H1 (cell line): Measurements from ENCODE around the gene MUC5AC. TPM values are rescaled to one million over a fixed set of nuclear protein-coding genes. Genes with fewer than 3 reads are reported as not detected.
A peak's percentile ranks its signal among the peaks of the same experiment; 100 is the strongest.

Experiments used
- CTCF ChIA-PET: fragments of 300-600 bp; sonication (Branson Sonifier 250); formaldehyde crosslinking; loops from one replicate; lab custom pipeline; 2021; ENCODE audit not compliant: partially characterized antibody; lab: Charles Lee
- POLR2A ChIA-PET: fragments of 300-600 bp; sonication (Branson Sonifier 250); formaldehyde crosslinking; loops from one replicate; lab custom pipeline; 2021; ENCODE audit warnings: inconsistent platforms; ENCODE audit not compliant: partially characterized antibody; lab: Charles Lee
- DNase-seq, 2 experiments: peaks; one replicate each; pipeline versions ENCODE4 v3.0.0 to v3.0.0-alpha.2; 2010 to 2022; ENCODE audit warnings: low spot score in 2 of 2, low read depth in 1 of 2, mixed read lengths in 1 of 2
- FAIRE-seq: peaks from 2 replicates; lab custom pipeline; 2011; peaks lifted over from hg19 to GRCh38; lab: Jason Lieb, UNC
- H2AFZ ChIP-seq: 2 replicates; pipeline ENCODE4 v1.8.1; 2012; ENCODE audit warnings: low read length, inconsistent platforms
- H2AK5ac ChIP-seq: 2 replicates; pipeline ENCODE4 v1.6.1; 2013; ENCODE audit warnings: low read depth, low read length
- H2BK120ac ChIP-seq: replicated peaks from 2 replicates; pipeline ENCODE3; 2013; ENCODE audit warnings: low read depth, low read length, inconsistent platforms
- H2BK12ac ChIP-seq: 2 replicates; pipeline ENCODE4 v1.6.1; 2013; ENCODE audit warnings: low read depth, low read length
- H2BK15ac ChIP-seq: 2 replicates; pipeline ENCODE4 v1.6.1; 2013; ENCODE audit warnings: low read length
- H2BK20ac ChIP-seq: 2 replicates; pipeline ENCODE4 v1.6.1; 2013; ENCODE audit warnings: low read length
- H2BK5ac ChIP-seq: 2 replicates; pipeline ENCODE4 v1.6.1; 2013; ENCODE audit warnings: low read depth, low read length
- H3K14ac ChIP-seq: 2 replicates; pipeline ENCODE4 v1.6.1; 2013; ENCODE audit warnings: inconsistent platforms; ENCODE audit not compliant: insufficient read length
- H3K18ac ChIP-seq: 2 replicates; pipeline ENCODE4 v1.6.1; 2013; ENCODE audit warnings: low read length; ENCODE audit errors: extremely low read depth
- H3K23ac ChIP-seq: 2 replicates; pipeline ENCODE4 v1.6.1; 2013; ENCODE audit warnings: inconsistent platforms; ENCODE audit not compliant: insufficient read length
- H3K23me2 ChIP-seq: 2 replicates; pipeline ENCODE4 v1.6.1; 2013; ENCODE audit warnings: low read depth, low read length
- H3K27ac ChIP-seq: 2 replicates; pipeline ENCODE4 v1.6.1; 2011; ENCODE audit warnings: low read depth, low read length, inconsistent platforms
- H3K27me3 ChIP-seq, 4 experiments: replicated peaks in 1 of 4; 1 replicate in 1 of 4; 2 replicates in 3 of 4; pipeline versions ENCODE4 v1.6.1 to v1.8.1; 2011 to 2013; ENCODE audit warnings: low read length in 3 of 4, mild to moderate bottlenecking in 3 of 4, inconsistent platforms in 2 of 4, mixed read lengths in 2 of 4, moderate library complexity in 1 of 4; ENCODE audit not compliant: control insufficient read depth in 3 of 4, insufficient read depth in 3 of 4; ENCODE audit errors: extremely low read depth in 1 of 4
- H3K36me3 ChIP-seq, 4 experiments: 2 replicates each; pipeline versions ENCODE4 v1.6.1 to v1.8.1; 2011 to 2013; ENCODE audit warnings: mild to moderate bottlenecking in 4 of 4, low read length in 3 of 4, moderate library complexity in 2 of 4, control low read depth in 1 of 4, inconsistent platforms in 1 of 4; ENCODE audit not compliant: insufficient read depth in 4 of 4, control insufficient read depth in 2 of 4
- H3K4ac ChIP-seq: replicated peaks from 2 replicates; pipeline ENCODE3; 2013; ENCODE audit warnings: low read length, low read depth, mixed read lengths, inconsistent platforms; ENCODE audit not compliant: insufficient read length
- H3K4me1 ChIP-seq, 4 experiments: replicated peaks in 1 of 4; 1 replicate in 1 of 4; 2 replicates in 3 of 4; pipeline versions ENCODE4 v1.6.1 to v1.8.1; 2011 to 2013; ENCODE audit warnings: low read length in 3 of 4, inconsistent platforms in 2 of 4, mixed read lengths in 1 of 4; ENCODE audit not compliant: insufficient read depth in 4 of 4, control insufficient read depth in 3 of 4
- H3K4me2 ChIP-seq, 2 experiments: 2 replicates each; pipeline versions ENCODE4 v1.6.1 to v1.8.1; 2011 to 2013; ENCODE audit warnings: low read depth in 2 of 2, low read length in 2 of 2, control low read depth in 1 of 2, inconsistent platforms in 1 of 2, mild to moderate bottlenecking in 1 of 2; ENCODE audit not compliant: insufficient read depth in 1 of 2
- H3K4me3 ChIP-seq, 4 experiments: fragments of 200-600, 300-600 bp in 1 of 4; sonication (generic), shearing (Covaris generic), sonication (Bioruptor Twin) in 1 of 4; 2 replicates each; pipeline versions ENCODE4 v1.5.1 to v1.8.1; 2011 to 2016; ENCODE audit warnings: low read length in 4 of 4, low read depth in 3 of 4, control low read depth in 2 of 4, inconsistent platforms in 2 of 4, mild to moderate bottlenecking in 2 of 4, mixed read lengths in 1 of 4, moderate library complexity in 1 of 4; ENCODE audit not compliant: insufficient read depth in 2 of 4; ENCODE audit errors: extremely low read depth in 1 of 4
- H3K56ac ChIP-seq: replicated peaks from 2 replicates; pipeline ENCODE3; 2013; ENCODE audit warnings: low read depth, mild to moderate bottlenecking, mixed read lengths, low read length, inconsistent platforms; ENCODE audit not compliant: insufficient read length
- H3K79me1 ChIP-seq: 2 replicates; pipeline ENCODE4 v1.6.1; 2013; ENCODE audit warnings: low read depth, low read length, control low read depth
- H3K79me2 ChIP-seq, 2 experiments: 2 replicates each; pipeline versions ENCODE4 v1.6.1 to v1.8.1; 2012 to 2013; ENCODE audit warnings: low read length in 2 of 2, mild to moderate bottlenecking in 2 of 2, inconsistent platforms in 1 of 2; ENCODE audit not compliant: insufficient read depth in 2 of 2, control insufficient read depth in 1 of 2
- H3K9ac ChIP-seq, 4 experiments: replicated peaks in 1 of 4; 1 replicate in 1 of 4; 2 replicates in 3 of 4; pipeline versions ENCODE4 v1.6.1 to v1.8.1; 2011 to 2013; ENCODE audit warnings: low read depth in 3 of 4, low read length in 3 of 4, control low read depth in 2 of 4, mild to moderate bottlenecking in 2 of 4, moderate library complexity in 2 of 4, inconsistent platforms in 1 of 4; ENCODE audit errors: extremely low read depth in 1 of 4
- H3K9me3 ChIP-seq, 2 experiments: 2 replicates each; pipeline versions ENCODE4 v1.6.1 to v1.8.1; 2012 to 2013; ENCODE audit warnings: mild to moderate bottlenecking in 2 of 2, moderate library complexity in 2 of 2, control low read depth in 1 of 2, inconsistent platforms in 1 of 2, low read depth in 1 of 2, low read length in 1 of 2, mixed read lengths in 1 of 2; ENCODE audit not compliant: insufficient read depth in 2 of 2
- H4K20me1 ChIP-seq, 2 experiments: replicated peaks in 1 of 2; 2 replicates each; pipeline versions ENCODE3 to v1.8.1; 2011 to 2013; ENCODE audit warnings: inconsistent platforms in 2 of 2, low read length in 2 of 2, mild to moderate bottlenecking in 1 of 2; ENCODE audit not compliant: insufficient read depth in 2 of 2, control insufficient read depth in 1 of 2
- H4K5ac ChIP-seq: 2 replicates; pipeline ENCODE4 v1.6.1; 2013; ENCODE audit warnings: low read length, low read depth, mixed read lengths, inconsistent platforms; ENCODE audit not compliant: insufficient read length
- H4K8ac ChIP-seq: 2 replicates; pipeline ENCODE4 v1.8.0; 2013; ENCODE audit warnings: mild to moderate bottlenecking, moderate library complexity, low read length, inconsistent platforms; ENCODE audit not compliant: insufficient read depth; ENCODE audit errors: extremely low read depth
- H4K91ac ChIP-seq: replicated peaks from 2 replicates; pipeline ENCODE3; 2013; ENCODE audit warnings: low read length, mixed read lengths, inconsistent platforms; ENCODE audit not compliant: insufficient read length
- CEBPB ChIP-seq: IDR thresholded peaks from 2 replicates; pipeline ENCODE4 v1.6.1; 2012; ENCODE audit warnings: low read depth, low read length
- KDM4A ChIP-seq: IDR thresholded peaks from one replicate; pipeline ENCODE4 v1.7.1; 2012; ENCODE audit warnings: low read depth, mild to moderate bottlenecking, moderate library complexity, low read length, inconsistent platforms; ENCODE audit not compliant: severe bottlenecking
- POLR2AphosphoS5 ChIP-seq: IDR thresholded peaks from 2 replicates; pipeline ENCODE4 v1.6.1; 2011; ENCODE audit warnings: low read depth, low read length
- SP1 ChIP-seq: IDR thresholded peaks from 2 replicates; pipeline ENCODE4 v1.6.1; 2011; ENCODE audit warnings: low read depth, low read length
- TAF7 ChIP-seq: optimal IDR thresholded peaks from 2 replicates; pipeline ENCODE3; 2011; ENCODE audit warnings: low read depth, mild to moderate bottlenecking, inconsistent platforms, low read length, moderate library complexity, borderline replicate concordance
- WGBS, 2 experiments: shearing (Covaris generic) in 1 of 2; methylation state at CpG; one replicate each; pipeline versions ENCODE4 v1.1.6 to v1.1.7; 2013 to 2015; ENCODE audit warnings: low lambda C conversion rate in 2 of 2, mixed read lengths in 2 of 2, inconsistent platforms in 1 of 2, low coverage in 1 of 2, missing lambda C conversion rate in 1 of 2; ENCODE audit not compliant: insufficient replicate concordance in 2 of 2, insufficient coverage in 1 of 2, insufficient read length in 1 of 2; ENCODE audit errors: extremely low coverage in 1 of 2, missing lambda C conversion rate in 1 of 2; 5-methylcytosine and 5-hydroxymethylcytosine counted together
- polyA plus RNA-seq, 7 experiments: library from polyadenylated mRNA; depleted of rRNA in 3 of 7; stranded (reverse) in 5 of 7; unstranded in 2 of 7; fragments of >200 nt in 5 of 7; fragments of 200-250 nt in 2 of 7; gene quantifications; 1 replicate in 5 of 7; 2 replicates in 1 of 7; 4 replicates in 1 of 7; pipeline versions ENCODE4 v1.2.1 to v1.2.3, GENCODE V29; 2011 to 2013; ENCODE audit warnings: missing spikeins in 2 of 7, mixed read lengths in 2 of 7
- total RNA-seq: library from RNA; stranded (reverse); fragmentation: NEBNext Ultra II Directional; extraction: Animal tissue kit (Norgen Biotek cat#: 25700); gene quantifications from 2 replicates; pipeline ENCODE4 v1.2.1, GENCODE V29; 2021
- TF ChIP-seq, protein P1 (sequence below): IDR thresholded peaks from 2 replicates; pipeline ENCODE4 v1.6.1; 2012; ENCODE audit warnings: low read length, inconsistent platforms

Gene MUC5AC
- total and polyA plus RNA-seq, 2 of the 8 experiments (the other 6 are each of a cell fraction or from before 2014, with no cell fraction given), result not detected

DNA sequence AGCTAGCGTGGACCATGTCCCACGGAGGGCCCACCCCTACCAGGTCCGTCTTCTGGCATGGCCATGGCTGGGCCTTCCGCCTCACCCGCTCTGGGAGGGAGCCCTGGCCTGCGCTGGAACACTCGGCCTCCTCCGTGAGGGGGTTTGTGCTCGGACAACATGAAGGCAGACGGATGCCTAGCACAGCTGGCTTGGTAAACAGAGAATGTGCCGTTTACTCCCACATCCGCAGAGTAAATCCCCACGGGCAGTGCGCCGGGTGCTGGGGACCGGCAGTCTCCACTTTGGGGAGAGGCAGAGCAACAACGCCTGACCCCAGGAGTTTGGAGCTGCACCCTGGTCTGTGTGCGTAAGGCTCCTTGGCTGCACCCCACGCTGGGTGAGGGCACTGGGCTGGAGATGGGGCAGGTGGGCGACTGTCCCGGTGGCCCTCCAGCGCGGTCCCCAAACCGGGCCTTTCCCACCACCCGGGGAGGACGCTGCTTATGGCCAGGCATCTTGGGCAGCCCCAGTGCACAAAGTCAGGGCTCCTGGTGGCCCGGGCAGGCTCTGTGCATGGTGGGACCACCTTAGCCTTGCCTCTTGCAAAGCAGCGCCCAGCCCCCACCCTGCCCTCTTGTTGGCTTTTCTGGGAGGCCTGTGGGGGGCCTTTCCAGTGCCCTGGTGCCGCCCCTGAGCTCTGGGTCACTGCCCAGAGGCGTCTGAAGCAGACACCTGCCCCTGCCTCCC lies 30.7 kb upstream of the MUC5AC start:
- peaks cover 10% of the 10 kb centered on the region; the same call in 1 of the 2 replicates for H3K23me2 ChIP-seq
- no peak overlapping the region for H3K27ac ChIP-seq
- no peaks in the 10 kb centered on the region for H4K20me1 ChIP-seq
- FAIRE-seq (no peak), DNase-seq (no peak)
- H3K4me1 ChIP-seq, result no peaks in the 10 kb centered on the region; a peak in 1 of 7 replicates
- no peak overlapping the region for H2AFZ ChIP-seq
- H3K23ac ChIP-seq, result no peak overlapping the region
- H3K4me2 ChIP-seq, result no peak overlapping the region
- H2BK15ac ChIP-seq, result no peak overlapping the region
- H2BK5ac ChIP-seq, result no peak overlapping the region
- no peak overlapping the region for H4K91ac ChIP-seq
- H2BK20ac ChIP-seq, result no peak overlapping the region
- H3K9ac ChIP-seq, result no peak overlapping the region
- 87% methylated on average over 27 of the region's 30 CpGs; no CpG with 5 or more reads in 1 of the 2 experiments for WGBS, 2 experiments
- H2BK12ac ChIP-seq, result no peak overlapping the region
- H3K36me3 ChIP-seq, result no peaks in the 10 kb centered on the region
- TF ChIP-seq TAF7 (no peak), POLR2AphosphoS5 (no peak), SP1 (no peak), CEBPB (no peak), KDM4A (no peak)
- TF ChIP-seq, protein P1, sequence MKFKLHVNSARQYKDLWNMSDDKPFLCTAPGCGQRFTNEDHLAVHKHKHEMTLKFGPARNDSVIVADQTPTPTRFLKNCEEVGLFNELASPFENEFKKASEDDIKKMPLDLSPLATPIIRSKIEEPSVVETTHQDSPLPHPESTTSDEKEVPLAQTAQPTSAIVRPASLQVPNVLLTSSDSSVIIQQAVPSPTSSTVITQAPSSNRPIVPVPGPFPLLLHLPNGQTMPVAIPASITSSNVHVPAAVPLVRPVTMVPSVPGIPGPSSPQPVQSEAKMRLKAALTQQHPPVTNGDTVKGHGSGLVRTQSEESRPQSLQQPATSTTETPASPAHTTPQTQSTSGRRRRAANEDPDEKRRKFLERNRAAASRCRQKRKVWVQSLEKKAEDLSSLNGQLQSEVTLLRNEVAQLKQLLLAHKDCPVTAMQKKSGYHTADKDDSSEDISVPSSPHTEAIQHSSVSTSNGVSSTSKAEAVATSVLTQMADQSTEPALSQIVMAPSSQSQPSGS, result no peak
- H4K5ac ChIP-seq, result no peak overlapping the region
- H3K79me2 ChIP-seq, result no peaks in the 10 kb centered on the region
- H3K79me1 ChIP-seq, result no peaks in the 10 kb centered on the region
- H3K18ac ChIP-seq, result no peak overlapping the region
- CTCF ChIA-PET, result interaction anchor here (0.7 kb wide), 1 partner anchor 13 kb away, joined by 3 read pairs; no protein-coding TSS in a partner anchor
- H3K14ac ChIP-seq, result no peak overlapping the region
- POLR2A ChIA-PET, result no interaction called here
- H3K4ac ChIP-seq, result no peak overlapping the region
- H4K8ac ChIP-seq, result peak overlapping the region; percentile 5
- H2BK120ac ChIP-seq, result no peak overlapping the region
- no peaks in the 10 kb centered on the region for H3K27me3 ChIP-seq
- H3K56ac ChIP-seq, result no peak overlapping the region
- H3K9me3 ChIP-seq, result peaks cover 25 to 70% of the 10 kb centered on the region in 2 experiments
- no peak overlapping the region for H3K4me3 ChIP-seq
- no peak overlapping the region for H2AK5ac ChIP-seq
